GM19239 (cell line): Measurements from ENCODE around the gene PLK3.
"Not testable (repeated sequence)": the region's sequence is repeated elsewhere in the genome, so short reads cannot be mapped to it uniquely, and the experiment has no call there.

Experiments
- DNase-seq: peaks from one replicate; pipeline ENCODE4 v3.0.0; 2011; ENCODE audit warnings: low spot score; ENCODE audit not compliant: insufficient read length
- FAIRE-seq: peaks from 2 replicates; lab custom pipeline; 2011; peaks lifted over from hg19 to GRCh38; lab: Jason Lieb, UNC

Gene PLK3

GRCh38 chr1:44786138-44786840, 13.9 kb upstream of the PLK3 start:
- FAIRE-seq (peak; percentile 56), DNase-seq (no peak)

- FAIRE-seq, result no peak
These were observed 13.2 kb upstream of the PLK3 start for GRCh38 chr1:44786841-44787426.

GRCh38 chr1:44787506-44787905, 12.7 kb upstream of the PLK3 start:
- FAIRE-seq, result no peak
- DNase-seq, result no peak

More at GRCh38 chr1:44786841-44787426, 13.2 kb upstream of the PLK3 start:
- no peak for DNase-seq

GRCh38 chr1:44788120-44788860, 11.9 kb upstream of the PLK3 start, which contains the start of gene BEST4:
Gene BEST4 (minus strand): TSS chr1:44788170. CDS start chr1:44787705, 465 bp downstream.
- FAIRE-seq, result no peak

GRCh38 chr1:44790968-44791801, 9.0 kb upstream of the PLK3 start:
- no peak for DNase-seq
- FAIRE-seq, result no peak

More at GRCh38 chr1:44788120-44788860, 11.9 kb upstream of the PLK3 start, which contains the start of gene BEST4:
- DNase-seq, result no peak

- FAIRE-seq (no peak), DNase-seq (no peak)
These were observed 7.3 kb upstream of the PLK3 start for GRCh38 chr1:44792736-44793502.

GRCh38 chr1:44797886-44798285, 2.3 kb upstream of the PLK3 start:
- FAIRE-seq, DNase-seq: not testable (repeated sequence)

- DNase-seq, result no peak
- FAIRE-seq, result peak; percentile 64
These were observed 1.5 kb upstream of the PLK3 start for GRCh38 chr1:44798481-44799365.

GRCh38 chr1:44801491-44802305, 1.5 kb downstream of the PLK3 start:
- DNase-seq, result no peak
- FAIRE-seq, result peak; percentile 82

- DNase-seq (no peak), FAIRE-seq (no peak)
These were observed 2.3 kb downstream of the PLK3 start for GRCh38 chr1:44802306-44803061.

- no peak for FAIRE-seq
- DNase-seq, result no peak
These were observed 2.8 kb downstream of the PLK3 start for GRCh38 chr1:44803062-44803311.

GRCh38 chr1:44803312-44804095, 3.3 kb downstream of the PLK3 start:
- FAIRE-seq, result no peak
- no peak for DNase-seq

- FAIRE-seq (no peak), DNase-seq (no peak)
These were observed 5.3 kb downstream of the PLK3 start for GRCh38 chr1:44805311-44806024.

GRCh38 chr1:44806025-44806703, 6.0 kb downstream of the PLK3 start:
- no peak for FAIRE-seq
- DNase-seq, result no peak

GRCh38 chr1:44806704-44807363, 6.7 kb downstream of the PLK3 start, which contains the start of gene DYNLT4:
Gene DYNLT4 (minus strand): TSS chr1:44807351. CDS start chr1:44806668, 683 bp downstream.
- no peak for FAIRE-seq
- no peak for DNase-seq
